Aorta (tissue), 5 donors: ENCODE measurements around the gene ATP9B. TPM values are rescaled to one million over a fixed set of nuclear protein-coding genes. Genes with fewer than 3 reads are reported as not detected.
A peak's percentile ranks its signal among the peaks of the same experiment; 100 is the strongest.

ENCODE experiments used
- ATAC-seq: fragments of 200-7000 bp; cut with Tn5 transposase; one replicate; pipeline ENCODE4 v1.9.1; 2022; ENCODE audit warnings: moderate library complexity; ENCODE audit not compliant: low FRiP score
- DNase-seq, 2 donors: peaks; one replicate each; pipeline ENCODE4 v3.0.0-alpha.2; 2020
- H3K27ac ChIP-seq, 2 donors: one replicate each; pipeline ENCODE4 v1.5.1; 2013; ENCODE audit warnings: low read length in 2 of 2, mild to moderate bottlenecking in 2 of 2, moderate library complexity in 2 of 2, control low read depth in 1 of 2, inconsistent platforms in 1 of 2, low read depth in 1 of 2
- H3K27me3 ChIP-seq, 2 donors: one replicate each; pipeline ENCODE4 v1.6.1; 2013; ENCODE audit warnings: control low read depth in 1 of 2, low read length in 1 of 2, mild to moderate bottlenecking in 1 of 2, moderate library complexity in 1 of 2; ENCODE audit not compliant: insufficient read depth in 2 of 2, control insufficient read depth in 1 of 2
- H3K36me3 ChIP-seq, 2 donors: one replicate each; pipeline ENCODE4 v1.6.1; 2013; ENCODE audit warnings: control low read depth in 1 of 2, low read length in 1 of 2, mild to moderate bottlenecking in 1 of 2; ENCODE audit not compliant: insufficient read depth in 2 of 2, control insufficient read depth in 1 of 2
- H3K4me1 ChIP-seq, 2 donors: one replicate each; pipeline ENCODE4 v1.6.1; 2013; ENCODE audit warnings: low read length in 2 of 2, control low read depth in 1 of 2, mild to moderate bottlenecking in 1 of 2, moderate library complexity in 1 of 2; ENCODE audit not compliant: insufficient read depth in 2 of 2, control insufficient read depth in 1 of 2
- H3K4me3 ChIP-seq, 2 donors: one replicate each; pipeline ENCODE4 v1.5.1; 2013; ENCODE audit warnings: low read length in 2 of 2, control low read depth in 1 of 2, mild to moderate bottlenecking in 1 of 2
- H3K9me3 ChIP-seq: one replicate; pipeline ENCODE4 v1.6.1; 2013; ENCODE audit warnings: mild to moderate bottlenecking, low read length; ENCODE audit not compliant: control insufficient read depth
- WGBS, 2 donors: extraction: QIAGEN DNeasy Blood & Tissue Kit; methylation state at CpG; one replicate each; pipeline ENCODE4 v1.1.7; 2013; 5-methylcytosine and 5-hydroxymethylcytosine counted together
- intact Hi-C, 2 donors: fragments of 100-400 bp; cut with DNase I; formaldehyde crosslinking; loops; one replicate each; pipeline versions ENCODE4 v1.14.2 to v1.15.0; 2022
- polyA plus RNA-seq, 2 donors: library from polyadenylated mRNA; stranded (reverse); fragments of 200-250 nt; gene quantifications; one replicate each; pipeline ENCODE4 v1.2.3, GENCODE V29; 2013
- total RNA-seq, 2 donors: library from RNA; stranded (reverse); fragmentation: NEBNext Ultra II Directional; extraction: Animal tissue kit (Norgen Biotek cat#: 25700); gene quantifications; one replicate each; pipeline ENCODE4 v1.2.1, GENCODE V29; 2021
- donor health status: healthy with polysubstance abuse.
- donor health status: Bipolar disorder and iron deficiency.
- donor health status: DM: no; HTN: no; CAD: no.
- donor health status: DM: no; HTN: no; CAD: no.
- donor health status: DM: yes; HTN: yes; CAD: no.

Gene ATP9B
- total and polyA plus RNA-seq, 4 donors, result 2.3 to 55.3 (median 30.5) TPM

DNA sequence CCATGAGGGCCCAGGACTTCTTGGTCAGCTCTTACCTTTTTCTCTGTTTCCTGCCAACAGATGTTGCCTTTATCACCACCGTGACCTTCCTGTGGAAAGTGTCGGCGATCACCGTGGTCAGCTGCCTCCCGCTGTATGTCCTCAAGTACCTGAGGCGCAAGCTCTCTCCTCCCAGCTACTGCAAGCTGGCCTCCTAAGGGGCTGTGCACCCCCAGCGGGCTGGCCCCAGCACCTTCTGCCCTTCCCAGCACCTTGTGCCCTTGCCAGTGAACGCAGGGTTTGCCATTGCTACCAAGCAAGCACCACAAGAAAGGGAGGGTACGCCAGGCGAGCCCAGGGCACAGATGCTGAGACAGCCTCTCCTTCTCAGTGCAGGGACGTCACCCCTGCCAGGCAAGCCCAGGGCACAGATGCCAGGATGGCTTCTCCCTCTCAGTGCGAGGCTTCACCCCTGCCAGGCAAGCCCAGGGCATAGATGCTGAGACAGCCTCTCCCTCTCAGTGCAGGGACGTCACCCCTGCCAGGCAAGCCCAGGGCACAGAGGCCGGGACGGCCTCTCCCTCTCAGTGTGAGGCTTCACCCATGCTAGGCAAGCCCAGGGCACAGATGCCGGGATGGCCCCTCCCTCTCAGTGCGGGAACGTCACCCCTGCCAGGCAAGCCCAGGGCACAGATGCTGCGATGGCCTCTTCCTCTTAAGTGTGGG, 308.1 kb downstream of the ATP9B start:
- WGBS, 2 donors, result 91 to 93% methylated on average over 18 to 19 of the region's 19 CpGs
- ATAC-seq, result no peak
- H3K4me3 ChIP-seq, result no peak overlapping the region
- H3K27ac ChIP-seq, result no peak overlapping the region
- peaks cover 0 to 2% of the 10 kb centered on the region in 2 donors for H3K36me3 ChIP-seq
- H3K27me3 ChIP-seq, result no peaks in the 10 kb centered on the region
- intact Hi-C loops, result loop anchor here in 1 of 2 donors (10.0 kb wide), 1 partner anchor 577 kb away; the partner anchor contains the start of gene SLC66A2
- no peaks in the 10 kb centered on the region for H3K9me3 ChIP-seq
- H3K4me1 ChIP-seq, result no peaks in the 10 kb centered on the region
- DNase-seq, result no peak

DNA sequence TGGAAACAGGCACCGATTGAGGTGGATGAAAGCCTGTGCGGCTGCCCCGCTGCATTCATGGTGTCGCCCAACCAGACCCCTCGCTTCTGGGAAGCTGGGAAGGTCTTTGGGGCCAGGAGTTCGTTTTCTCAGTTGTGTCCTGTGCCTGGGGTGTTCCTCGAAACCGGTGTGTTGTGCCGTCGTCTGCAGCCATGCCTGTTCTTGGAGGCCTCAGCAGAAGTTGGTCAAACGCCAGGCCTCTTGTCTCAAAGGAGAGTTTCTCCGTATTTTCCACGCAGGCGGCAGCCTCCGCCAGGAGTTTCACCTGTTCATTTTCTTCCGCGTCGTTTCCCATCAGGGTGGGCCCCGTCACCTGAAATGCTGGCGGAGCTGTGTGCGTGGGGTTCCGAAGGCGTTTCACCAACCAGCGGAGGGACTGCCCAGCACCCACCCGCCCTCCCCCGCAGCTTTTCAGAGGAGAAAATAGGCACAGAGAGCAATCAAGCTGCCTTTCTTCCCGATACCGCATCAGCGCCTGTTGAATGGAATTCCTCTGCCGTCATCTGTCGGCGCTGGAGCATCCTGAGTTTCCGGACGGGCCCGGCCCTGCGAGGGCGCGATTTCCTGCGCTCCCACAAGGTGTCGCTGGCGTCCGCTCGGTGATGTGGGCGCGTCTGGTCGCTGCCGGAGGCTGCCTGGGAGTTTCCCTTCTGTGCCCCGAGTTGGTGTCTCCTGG, 309.5 kb downstream of the ATP9B start:
- H3K9me3 ChIP-seq, result no peaks in the 10 kb centered on the region
- H3K4me1 ChIP-seq, result no peaks in the 10 kb centered on the region
- no peak overlapping the region for H3K4me3 ChIP-seq
- ATAC-seq, result peak; percentile 89
- H3K27ac ChIP-seq, result no peak overlapping the region
- peak; percentile 84 to 94 for DNase-seq
- 39 to 42% methylated on average over 48 of the region's 48 CpGs for WGBS, 2 donors
- intact Hi-C loops, result loop anchor here (1.0 to 10.0 kb wide), 4 partner anchors 149 to 576 kb away; partner anchors contain the start of gene SLC66A2 (in 1 of the 2)
- H3K36me3 ChIP-seq, result peaks cover 0 to 2% of the 10 kb centered on the region in 2 donors
- H3K27me3 ChIP-seq, result no peaks in the 10 kb centered on the region

DNA sequence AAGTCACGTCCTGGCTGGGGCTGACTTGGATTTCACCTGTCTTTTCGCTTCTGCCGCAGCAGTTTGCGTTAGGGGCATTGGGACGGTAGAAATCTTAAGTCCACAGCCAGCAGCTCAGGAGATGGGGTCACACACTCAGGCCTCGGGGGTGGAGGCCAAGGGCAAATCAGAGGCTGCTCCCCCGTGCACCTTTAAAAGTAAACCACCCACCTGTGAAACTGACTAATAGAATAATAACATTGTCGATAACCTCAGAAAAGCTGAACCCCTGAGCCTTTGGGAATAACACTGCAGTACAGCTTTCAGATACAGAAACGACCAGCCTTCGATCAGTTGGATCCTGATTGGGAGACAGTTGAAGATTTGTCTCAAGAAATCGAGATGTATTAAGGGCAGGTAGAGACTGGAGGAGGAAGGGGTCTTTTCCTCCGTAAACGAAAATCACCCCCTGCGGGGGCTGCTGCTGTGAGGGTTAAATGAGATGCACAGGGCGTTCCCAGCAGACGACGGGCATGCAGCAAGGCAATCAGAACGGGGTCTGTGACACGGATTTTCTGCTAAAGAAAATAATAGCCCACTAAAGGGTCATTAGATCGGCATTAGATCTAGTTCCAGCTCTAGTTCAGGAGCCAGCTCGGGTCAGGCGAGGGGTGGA, 310.2 kb downstream of the ATP9B start:
- H3K27ac ChIP-seq, result no peak overlapping the region
- intact Hi-C loops, result loop anchor here (1.0 to 10.0 kb wide), 4 partner anchors 148 to 575 kb away; partner anchors contain the start of gene SLC66A2 (in 1 of the 2)
- H3K36me3 ChIP-seq, result peaks cover 0 to 2% of the 10 kb centered on the region in 2 donors
- ATAC-seq, result no peak
- no peaks in the 10 kb centered on the region for H3K9me3 ChIP-seq
- H3K27me3 ChIP-seq, result no peaks in the 10 kb centered on the region
- WGBS, 2 donors, result 71 to 80% methylated on average over 22 of the region's 22 CpGs
- H3K4me1 ChIP-seq, result no peaks in the 10 kb centered on the region
- no peak overlapping the region for H3K4me3 ChIP-seq
- peak in 1 of 2 donors; percentile 70 for DNase-seq

DNA sequence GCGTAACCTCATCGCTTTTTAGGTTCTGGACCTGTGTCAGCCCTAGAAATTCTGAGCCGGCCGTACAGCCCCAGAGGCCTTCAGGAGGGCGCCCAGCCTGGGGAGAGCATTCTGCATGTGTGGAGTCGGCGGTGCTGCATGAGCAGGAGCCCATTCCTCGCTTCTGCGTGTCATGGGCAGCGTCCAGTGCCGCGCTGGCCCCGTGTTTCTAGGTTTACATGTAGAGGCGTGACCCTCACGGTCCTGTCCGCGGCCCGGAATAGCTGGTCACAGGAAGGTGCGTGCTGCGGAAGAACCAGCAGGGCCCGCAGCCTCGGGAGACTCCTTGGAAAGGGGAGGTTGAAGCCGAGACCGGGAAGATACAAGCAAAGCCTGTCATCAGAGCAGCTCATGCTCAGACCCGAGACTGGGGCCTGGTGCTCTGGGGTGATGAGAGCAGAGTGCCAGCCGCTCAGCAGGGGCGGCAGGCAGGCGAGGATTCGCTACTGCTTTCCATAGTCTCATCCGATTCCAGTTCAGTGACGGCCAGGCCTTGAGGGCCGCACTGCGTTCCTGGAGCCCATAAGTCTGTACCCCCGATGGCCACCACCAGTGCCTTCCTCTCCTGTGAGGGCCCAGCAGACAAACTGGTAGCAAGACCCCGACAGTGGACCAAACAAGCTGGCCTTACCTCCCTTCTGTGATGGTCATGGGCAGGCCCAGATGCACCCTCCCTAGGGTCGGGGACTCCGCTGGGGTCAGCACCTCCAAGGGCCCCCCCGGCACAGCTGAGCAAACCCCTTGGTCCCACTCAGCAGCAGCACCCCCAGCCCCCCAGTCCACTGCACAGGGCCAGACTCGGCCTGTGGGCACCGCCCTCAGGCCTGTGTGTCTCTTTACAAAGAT, 311.0 kb downstream of the ATP9B start:
- Histone ChIP-seq H3K4me1 (no peaks in the 10 kb centered on the region), H3K36me3 (peaks cover 0 to 2% of the 10 kb centered on the region in 2 donors), H3K27me3 (no peaks in the 10 kb centered on the region), H3K4me3 (no peak overlapping the region), H3K27ac (no peak overlapping the region), H3K9me3 (no peaks in the 10 kb centered on the region)
- WGBS, 2 donors, result 93 to 94% methylated on average over 39 to 40 of the region's 40 CpGs
- ATAC-seq, result no peak
- peak in 1 of 2 donors; percentile 73 for DNase-seq
- intact Hi-C loops, result loop anchor here (1.0 to 10.0 kb wide), 4 partner anchors 147 to 575 kb away; partner anchors contain the start of gene SLC66A2 (in 1 of the 2)

DNA sequence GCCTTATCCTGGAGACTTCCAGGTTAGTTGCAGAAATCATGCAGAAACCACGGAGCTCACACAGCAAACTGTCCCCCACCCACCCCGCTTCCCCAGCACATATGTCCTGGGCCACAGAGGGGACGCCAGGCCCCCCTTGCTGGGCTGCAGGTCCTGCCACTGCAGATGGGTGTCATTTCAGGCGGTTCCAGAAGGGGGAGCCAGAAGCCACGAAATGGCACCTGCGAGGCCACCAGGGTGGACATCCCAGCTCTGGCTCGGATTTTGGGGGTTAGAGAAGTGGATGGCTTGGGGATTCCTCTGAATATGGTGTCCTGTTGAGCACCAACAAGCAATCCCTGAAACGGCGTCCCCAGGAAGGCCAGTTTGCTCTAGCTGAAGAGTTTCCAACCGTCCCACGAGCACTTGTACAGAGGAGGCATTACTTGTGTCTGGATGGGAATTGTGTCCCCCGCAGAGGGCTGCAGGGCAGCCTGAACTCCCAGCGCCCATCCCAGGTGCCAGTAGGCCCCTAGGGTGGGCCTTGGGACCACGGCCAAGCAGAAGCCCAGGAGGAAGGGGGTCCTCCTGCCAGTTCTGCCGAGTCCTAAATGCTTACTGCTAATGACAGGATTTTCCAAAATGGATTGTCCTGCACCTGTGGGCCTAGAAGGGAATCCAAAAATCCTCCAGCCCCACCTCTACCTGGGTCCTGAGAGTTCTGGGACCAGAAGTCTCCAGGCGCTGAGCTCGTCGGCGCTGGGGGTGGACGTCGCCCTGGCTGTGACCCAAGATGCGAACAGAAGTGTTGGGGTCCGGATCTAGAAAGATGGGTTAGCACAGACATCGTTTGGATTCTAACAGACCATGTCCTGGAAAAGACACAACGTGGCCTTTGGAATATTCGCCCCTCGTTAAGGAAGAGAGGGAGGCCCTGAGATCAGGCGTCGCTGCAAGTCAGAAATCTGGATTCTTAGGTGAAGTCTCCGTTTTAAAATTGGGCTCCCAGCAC, 311.9 kb downstream of the ATP9B start:
- Histone ChIP-seq H3K9me3 (no peaks in the 10 kb centered on the region), H3K4me3 (no peak overlapping the region), H3K27me3 (no peaks in the 10 kb centered on the region), H3K4me1 (no peaks in the 10 kb centered on the region), H3K27ac (no peak overlapping the region), H3K36me3 (peaks cover 0 to 2% of the 10 kb centered on the region in 2 donors)
- DNase-seq, result peak; percentile 79 to 93
- intact Hi-C loops, result loop anchor here in 1 of 2 donors (1.0 kb wide), 1 partner anchor 263 kb away; no protein-coding TSS in a partner anchor
- peak; percentile 58 for ATAC-seq
- WGBS, 2 donors, result 58 to 60% methylated on average over 30 of the region's 30 CpGs

DNA sequence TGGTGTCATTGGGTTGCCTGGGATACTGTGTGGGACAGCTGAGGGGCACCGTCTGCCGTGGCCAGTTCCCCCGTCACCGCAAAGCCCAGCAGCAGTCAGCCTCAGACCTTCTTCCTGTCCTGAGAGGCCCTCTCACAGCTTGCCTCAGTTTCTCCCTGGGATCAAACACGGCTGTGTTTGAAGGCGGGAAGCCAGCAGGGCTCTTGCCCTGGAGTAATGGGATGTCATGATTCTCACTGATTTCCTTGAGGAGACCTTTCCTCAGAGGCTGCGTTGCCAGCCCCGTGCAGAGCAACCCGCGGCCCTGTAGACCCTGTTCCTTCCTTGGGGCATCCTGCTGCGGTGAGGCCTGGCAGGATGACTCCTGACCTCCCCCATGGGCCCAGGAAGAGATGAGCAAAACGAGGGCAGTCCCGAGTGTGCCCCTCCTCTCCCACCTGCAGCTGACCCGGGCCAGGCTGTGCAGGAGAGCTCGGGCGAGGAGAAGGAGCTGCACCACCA, 312.7 kb downstream of the ATP9B start:
- DNase-seq, result peak in 1 of 2 donors; percentile 61
- Histone ChIP-seq H3K9me3 (no peaks in the 10 kb centered on the region), H3K4me1 (no peaks in the 10 kb centered on the region), H3K27ac (no peak overlapping the region), H3K27me3 (no peaks in the 10 kb centered on the region), H3K4me3 (no peak overlapping the region), H3K36me3 (peaks cover 0 to 2% of the 10 kb centered on the region in 2 donors)
- intact Hi-C loops, result no loop called here
- 88% methylated on average over 16 of the region's 16 CpGs for WGBS, 2 donors
- no peak for ATAC-seq

DNA sequence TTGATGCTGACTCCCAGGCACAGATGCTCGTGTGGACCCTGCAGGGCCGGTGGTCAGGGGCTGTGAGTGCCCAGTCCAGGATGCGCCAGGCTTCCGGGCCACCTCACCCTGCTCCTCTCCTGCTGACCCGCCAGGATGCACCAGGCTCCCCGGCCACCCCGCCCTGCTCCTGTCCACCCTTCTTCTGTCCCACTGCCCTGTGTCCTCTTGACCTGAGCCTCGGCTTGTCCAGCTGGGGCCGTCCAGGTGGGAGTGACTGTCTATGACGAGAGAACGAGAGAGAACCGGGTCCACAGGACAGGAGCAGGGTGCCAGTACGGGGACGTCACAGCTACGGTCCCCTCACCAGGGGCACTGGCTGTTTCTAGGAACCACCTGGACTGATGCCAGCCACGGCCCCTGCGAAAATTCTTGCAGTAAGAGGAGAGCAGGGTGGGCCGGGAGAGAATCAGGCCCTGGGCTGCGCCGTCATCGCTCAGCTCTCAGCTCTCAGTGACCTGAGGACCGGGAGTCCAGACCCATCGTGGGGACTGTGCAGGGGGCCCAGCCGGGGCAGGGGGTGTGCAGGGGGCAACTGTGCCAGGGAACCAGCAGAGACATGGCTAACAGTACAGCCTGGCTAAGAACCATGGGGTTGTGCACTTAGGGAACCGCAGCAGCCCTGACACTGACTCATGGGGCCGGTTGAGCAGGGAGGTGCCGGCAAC, 313.6 kb downstream of the ATP9B start:
- intact Hi-C loops, result no loop called here
- 78 to 83% methylated on average over 27 of the region's 27 CpGs for WGBS, 2 donors
- ATAC-seq (no peak), DNase-seq (peak in 1 of 2 donors; percentile 70)
- Histone ChIP-seq H3K36me3 (no peaks in the 10 kb centered on the region), H3K27me3 (no peaks in the 10 kb centered on the region), H3K4me1 (no peaks in the 10 kb centered on the region), H3K9me3 (no peaks in the 10 kb centered on the region), H3K27ac (no peak overlapping the region), H3K4me3 (no peak overlapping the region)
